Osteocyte (in vitro differentiated cells): ENCODE data around the gene MLX. TPM values are rescaled to one million over a fixed set of nuclear protein-coding genes. Genes with fewer than 3 reads are reported as not detected.

Source experiments
- DNase-seq: peaks from one replicate; pipeline ENCODE4 v3.0.0; 2021; ENCODE audit warnings: mixed read lengths; ENCODE audit not compliant: unreplicated experiment; ENCODE audit errors: extremely low spot score
- H3K27ac Mint-ChIP-seq: one replicate; pipeline ENCODE4 v1.8.0; 2021; ENCODE audit warnings: mild to moderate bottlenecking, mixed read lengths; ENCODE audit not compliant: unreplicated experiment
- H3K27me3 Mint-ChIP-seq: one replicate; pipeline ENCODE4 v1.8.0; 2021; ENCODE audit warnings: mixed read lengths; ENCODE audit not compliant: unreplicated experiment
- H3K36me3 Mint-ChIP-seq: one replicate; pipeline ENCODE4 v1.8.0; 2021; ENCODE audit warnings: mixed read lengths; ENCODE audit not compliant: unreplicated experiment
- H3K4me1 Mint-ChIP-seq: one replicate; pipeline ENCODE4 v1.8.0; 2021; ENCODE audit warnings: mixed read lengths; ENCODE audit not compliant: unreplicated experiment
- H3K4me3 Mint-ChIP-seq: one replicate; pipeline ENCODE4 v1.8.0; 2021; ENCODE audit warnings: mild to moderate bottlenecking, moderate library complexity, mixed read lengths; ENCODE audit not compliant: unreplicated experiment
- H3K9me3 Mint-ChIP-seq: one replicate; pipeline ENCODE4 v1.8.0; 2021; ENCODE audit warnings: mixed read lengths; ENCODE audit not compliant: unreplicated experiment
- CTCF ChIP-seq: fragments of 200-600 bp; sonication (generic); IDR thresholded peaks from 2 replicates; pipeline ENCODE4 v1.5.0; 2021; ENCODE audit warnings: antibody characterized with exemption, mild to moderate bottlenecking, moderate library complexity
- total RNA-seq: library from RNA; stranded (reverse); gene quantifications from 2 replicates; pipeline ENCODE4 v1.2.1, GENCODE V29; 2021

Gene MLX
- total RNA-seq, 1 donor from 2014 or later: 34.6 TPM

- Mint-ChIP-seq H3K36me3 (no peaks in the 10 kb centered on the region), H3K4me3 (peak overlapping the region; percentile 52), H3K9me3 (no peaks in the 10 kb centered on the region), H3K27ac (peak overlapping the region; percentile 99), H3K27me3 (no peaks in the 10 kb centered on the region), H3K4me1 (peaks cover 69% of the 10 kb centered on the region)
- no peak for TF ChIP-seq CTCF
- DNase-seq: peak; percentile 95
These were observed 47.1 kb upstream of the MLX start for GRCh38 chr17:42519546-42520491.

- DNase-seq: no peak
- peak overlapping the region; percentile 99 for H3K27ac Mint-ChIP-seq
- H3K36me3 Mint-ChIP-seq: no peaks in the 10 kb centered on the region
- H3K4me3 Mint-ChIP-seq: peak overlapping the region; percentile 52
- peaks cover 74% of the 10 kb centered on the region for H3K4me1 Mint-ChIP-seq
- TF ChIP-seq CTCF: peak; percentile 37
- no peaks in the 10 kb centered on the region for H3K27me3 Mint-ChIP-seq
- no peaks in the 10 kb centered on the region for H3K9me3 Mint-ChIP-seq
These were observed 46.4 kb upstream of the MLX start for GRCh38 chr17:42520540-42520951.

GRCh38 chr17:42521036-42521435, 45.9 kb upstream of the MLX start:
- no peak for DNase-seq
- TF ChIP-seq CTCF: no peak
- peak overlapping the region; percentile 52 for H3K4me3 Mint-ChIP-seq

GRCh38 chr17:42521666-42522262, 45.1 kb upstream of the MLX start:
- Mint-ChIP-seq H3K4me1 (peaks cover 77% of the 10 kb centered on the region), H3K4me3 (peak overlapping the region; percentile 14), H3K27ac (peak overlapping the region; percentile 99), H3K36me3 (no peaks in the 10 kb centered on the region), H3K27me3 (no peaks in the 10 kb centered on the region), H3K9me3 (no peaks in the 10 kb centered on the region)
- TF ChIP-seq CTCF: no peak
- no peak for DNase-seq

More at GRCh38 chr17:42521036-42521435, 45.9 kb upstream of the MLX start:
- Mint-ChIP-seq H3K9me3 (no peaks in the 10 kb centered on the region), H3K27ac (peak overlapping the region; percentile 99), H3K4me1 (peaks cover 74% of the 10 kb centered on the region), H3K36me3 (no peaks in the 10 kb centered on the region), H3K27me3 (no peaks in the 10 kb centered on the region)

GRCh38 chr17:42522263-42522790, 44.6 kb upstream of the MLX start:
- TF ChIP-seq CTCF: no peak
- Mint-ChIP-seq H3K4me1 (peaks cover 79% of the 10 kb centered on the region), H3K4me3 (peak overlapping the region; percentile 26), H3K36me3 (no peaks in the 10 kb centered on the region), H3K9me3 (no peaks in the 10 kb centered on the region), H3K27ac (peak overlapping the region; percentile 99), H3K27me3 (no peaks in the 10 kb centered on the region)
- no peak for DNase-seq
